Measurements from ENCODE around the gene PC. TPM values are rescaled to one million over a fixed set of nuclear protein-coding genes. Genes with fewer than 3 reads are reported as not detected.
A peak's percentile ranks its signal among the peaks of the same experiment; 100 is the strongest.
"Not testable (repeated sequence)": the region's sequence is repeated elsewhere in the genome, so short reads cannot be mapped to it uniquely, and the experiment has no call there.

PC gene, protein sequence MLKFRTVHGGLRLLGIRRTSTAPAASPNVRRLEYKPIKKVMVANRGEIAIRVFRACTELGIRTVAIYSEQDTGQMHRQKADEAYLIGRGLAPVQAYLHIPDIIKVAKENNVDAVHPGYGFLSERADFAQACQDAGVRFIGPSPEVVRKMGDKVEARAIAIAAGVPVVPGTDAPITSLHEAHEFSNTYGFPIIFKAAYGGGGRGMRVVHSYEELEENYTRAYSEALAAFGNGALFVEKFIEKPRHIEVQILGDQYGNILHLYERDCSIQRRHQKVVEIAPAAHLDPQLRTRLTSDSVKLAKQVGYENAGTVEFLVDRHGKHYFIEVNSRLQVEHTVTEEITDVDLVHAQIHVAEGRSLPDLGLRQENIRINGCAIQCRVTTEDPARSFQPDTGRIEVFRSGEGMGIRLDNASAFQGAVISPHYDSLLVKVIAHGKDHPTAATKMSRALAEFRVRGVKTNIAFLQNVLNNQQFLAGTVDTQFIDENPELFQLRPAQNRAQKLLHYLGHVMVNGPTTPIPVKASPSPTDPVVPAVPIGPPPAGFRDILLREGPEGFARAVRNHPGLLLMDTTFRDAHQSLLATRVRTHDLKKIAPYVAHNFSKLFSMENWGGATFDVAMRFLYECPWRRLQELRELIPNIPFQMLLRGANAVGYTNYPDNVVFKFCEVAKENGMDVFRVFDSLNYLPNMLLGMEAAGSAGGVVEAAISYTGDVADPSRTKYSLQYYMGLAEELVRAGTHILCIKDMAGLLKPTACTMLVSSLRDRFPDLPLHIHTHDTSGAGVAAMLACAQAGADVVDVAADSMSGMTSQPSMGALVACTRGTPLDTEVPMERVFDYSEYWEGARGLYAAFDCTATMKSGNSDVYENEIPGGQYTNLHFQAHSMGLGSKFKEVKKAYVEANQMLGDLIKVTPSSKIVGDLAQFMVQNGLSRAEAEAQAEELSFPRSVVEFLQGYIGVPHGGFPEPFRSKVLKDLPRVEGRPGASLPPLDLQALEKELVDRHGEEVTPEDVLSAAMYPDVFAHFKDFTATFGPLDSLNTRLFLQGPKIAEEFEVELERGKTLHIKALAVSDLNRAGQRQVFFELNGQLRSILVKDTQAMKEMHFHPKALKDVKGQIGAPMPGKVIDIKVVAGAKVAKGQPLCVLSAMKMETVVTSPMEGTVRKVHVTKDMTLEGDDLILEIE
- 10 to 100 TPM; 12.2 to 81.7 TPM for total RNA-seq

DNA sequence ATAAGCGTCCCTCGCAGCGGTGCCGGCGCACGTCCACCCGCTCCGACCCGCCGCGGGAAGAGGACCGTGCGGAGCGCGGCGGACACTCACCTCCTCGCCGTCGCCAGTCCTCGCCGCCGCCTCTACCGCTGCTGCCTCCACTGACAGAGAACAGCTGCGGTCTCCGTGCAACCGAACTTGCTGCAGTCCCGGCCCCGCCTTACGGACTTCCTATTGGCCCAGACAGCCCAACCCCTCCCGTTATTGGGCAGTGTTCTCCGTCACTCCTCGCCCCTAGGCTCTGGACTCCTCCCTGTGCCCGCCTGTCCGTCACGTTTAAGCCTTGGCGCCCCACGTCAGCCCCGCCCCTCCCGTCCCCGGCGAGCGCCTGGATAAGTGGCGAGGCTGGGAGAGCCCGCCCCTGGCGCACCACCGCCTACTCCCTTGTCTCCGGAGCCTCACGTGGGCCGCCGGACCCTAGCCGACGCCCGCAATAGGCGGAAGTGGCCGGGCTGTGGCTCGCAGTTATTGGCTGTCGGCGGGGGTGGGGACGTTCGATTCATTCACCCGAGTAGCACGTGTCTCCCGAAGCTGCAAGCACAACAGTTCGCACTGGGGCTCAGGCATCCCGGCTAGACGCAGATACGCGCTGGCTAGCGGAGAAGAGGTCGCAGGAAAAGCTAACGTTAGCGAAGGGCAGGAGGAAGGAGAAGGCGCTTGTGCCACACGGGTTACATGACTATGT is at the start of gene PC:
Gene PC, minus strand, starts transcription at position 152 of the 724 bp plus-strand sequence. CDS start 86,224 bp downstream, outside the sequence.
- ATAC-seq, result peak; percentile 96
- Histone ChIP-seq H3K36me3 (replicated peaks in 1 of 2; ENCODE audit: insufficient read depth in 1 of 2, low read depth in 2 of 2) (no peaks in the 10 kb centered on the region), H3K4me3 (no peak within 1 kb of the TSS), H3K4me1 (peaks cover 24% of the 10 kb centered on the region), H3K27me3 (no peaks in the 10 kb centered on the region), H3K9me3 (no peaks in the 10 kb centered on the region), H3K27ac (peak within 1 kb of the TSS in 3 of 4 donors; percentile 33 to 84 (median 80))
- WGBS, 2 donors, result 0 to 13% methylated on average over 3 to 74 of the region's 74 CpGs
- peak; percentile 75 to 90 (median 89) for TF ChIP-seq POLR2A (IDR thresholded peaks at IDR 0.05)
- TF ChIP-seq, protein P1, sequence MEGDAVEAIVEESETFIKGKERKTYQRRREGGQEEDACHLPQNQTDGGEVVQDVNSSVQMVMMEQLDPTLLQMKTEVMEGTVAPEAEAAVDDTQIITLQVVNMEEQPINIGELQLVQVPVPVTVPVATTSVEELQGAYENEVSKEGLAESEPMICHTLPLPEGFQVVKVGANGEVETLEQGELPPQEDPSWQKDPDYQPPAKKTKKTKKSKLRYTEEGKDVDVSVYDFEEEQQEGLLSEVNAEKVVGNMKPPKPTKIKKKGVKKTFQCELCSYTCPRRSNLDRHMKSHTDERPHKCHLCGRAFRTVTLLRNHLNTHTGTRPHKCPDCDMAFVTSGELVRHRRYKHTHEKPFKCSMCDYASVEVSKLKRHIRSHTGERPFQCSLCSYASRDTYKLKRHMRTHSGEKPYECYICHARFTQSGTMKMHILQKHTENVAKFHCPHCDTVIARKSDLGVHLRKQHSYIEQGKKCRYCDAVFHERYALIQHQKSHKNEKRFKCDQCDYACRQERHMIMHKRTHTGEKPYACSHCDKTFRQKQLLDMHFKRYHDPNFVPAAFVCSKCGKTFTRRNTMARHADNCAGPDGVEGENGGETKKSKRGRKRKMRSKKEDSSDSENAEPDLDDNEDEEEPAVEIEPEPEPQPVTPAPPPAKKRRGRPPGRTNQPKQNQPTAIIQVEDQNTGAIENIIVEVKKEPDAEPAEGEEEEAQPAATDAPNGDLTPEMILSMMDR (IDR thresholded peaks at IDR 0.05), result no peak
- peak; percentile 99 to 100 (median 99) for DNase-seq
- intact Hi-C loops (cut with DNase I), result no loop called here

DNA sequence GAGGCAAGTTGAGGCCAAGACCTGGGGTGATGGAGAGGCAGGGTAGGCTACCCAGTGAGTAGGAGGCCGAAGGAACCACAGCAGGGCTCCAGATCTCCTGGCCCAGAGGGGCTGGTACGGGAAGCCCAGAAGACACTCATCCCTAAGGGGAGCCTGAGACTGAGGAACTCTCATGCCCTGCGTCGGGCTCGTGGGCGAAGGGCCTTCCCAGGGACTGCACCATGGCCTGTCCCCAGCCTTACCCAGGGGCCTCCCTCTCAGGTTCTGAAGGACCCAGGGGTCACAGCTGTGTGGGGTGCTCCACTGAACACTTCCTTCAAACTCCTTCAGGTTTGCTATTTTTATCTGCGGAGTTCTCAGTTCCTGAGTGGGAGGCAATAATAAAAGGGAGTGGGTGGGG is 48.9 kb upstream of the PC start:
- Histone ChIP-seq H3K4me1 (peaks cover 3% of the 10 kb centered on the region), H3K36me3 (replicated peaks in 1 of 2; ENCODE audit: insufficient read depth in 1 of 2, low read depth in 2 of 2) (no peaks in the 10 kb centered on the region), H3K27me3 (no peaks in the 10 kb centered on the region), H3K9me3 (no peaks in the 10 kb centered on the region), H3K4me3 (no peak overlapping the region), H3K27ac (no peak overlapping the region)
- WGBS, 2 donors, result 93 to 94% methylated on average over 7 of the region's 7 CpGs
- ATAC-seq, result no peak
- intact Hi-C loops (cut with DNase I), result no loop called here
- DNase-seq, result no peak
- no peak for TF ChIP-seq POLR2A (IDR thresholded peaks at IDR 0.05)
- TF ChIP-seq, protein P1 (IDR thresholded peaks at IDR 0.05), result no peak

DNA sequence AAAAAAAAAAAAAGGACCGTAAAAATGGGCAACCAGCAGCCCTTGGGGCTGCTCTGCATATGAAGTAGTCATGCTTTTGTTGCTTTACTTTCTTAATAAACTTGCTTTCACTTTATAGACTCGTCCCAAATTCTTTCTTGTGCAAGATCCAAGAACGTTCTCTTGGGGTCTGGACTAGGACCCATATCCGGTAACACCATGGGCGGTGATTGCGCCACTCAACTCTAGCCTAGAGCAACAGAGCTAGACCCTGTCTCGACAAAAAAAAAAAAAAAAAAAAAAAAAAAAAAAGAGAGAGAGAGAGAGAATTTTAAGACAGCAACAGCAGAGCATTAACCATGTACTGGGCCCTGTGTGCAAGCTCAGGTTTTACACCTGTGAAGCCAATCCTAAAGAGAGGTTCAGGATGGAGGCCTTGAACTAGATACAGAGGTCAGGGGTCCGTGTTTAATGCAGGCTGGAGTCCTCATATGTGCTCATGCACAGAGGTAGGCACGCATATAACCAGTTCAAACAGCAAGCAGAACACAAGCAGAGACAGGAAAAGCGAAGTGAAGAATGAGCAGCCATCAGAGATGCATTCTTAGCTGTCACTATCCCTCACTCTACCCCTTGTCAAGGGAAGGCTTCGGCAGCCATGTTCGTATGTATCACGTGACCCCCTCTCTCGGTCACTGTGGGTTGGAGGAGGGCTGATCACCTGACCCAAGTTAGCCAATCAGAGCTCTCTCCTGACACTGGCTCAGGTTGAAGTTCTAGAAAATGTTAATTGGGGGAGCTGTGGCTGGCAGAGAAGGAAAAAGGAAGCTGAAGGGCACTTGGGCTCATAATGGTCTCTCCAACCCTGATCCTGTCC is 48.1 kb upstream of the PC start:
- DNase-seq (peak in 2 of 4 donors; percentile 14 to 25), ATAC-seq (no peak)
- Histone ChIP-seq H3K27ac (no peak overlapping the region), H3K9me3 (no peaks in the 10 kb centered on the region), H3K36me3 (replicated peaks in 1 of 2; ENCODE audit: insufficient read depth in 1 of 2, low read depth in 2 of 2) (no peaks in the 10 kb centered on the region), H3K4me1 (peaks cover 3% of the 10 kb centered on the region), H3K4me3 (no peak overlapping the region), H3K27me3 (no peaks in the 10 kb centered on the region)
- 82 to 88% methylated on average over 13 to 14 of the region's 14 CpGs for WGBS, 2 donors
- TF ChIP-seq, protein P1 (IDR thresholded peaks at IDR 0.05), result no peak
- no peak for TF ChIP-seq POLR2A (IDR thresholded peaks at IDR 0.05)
- intact Hi-C loops (cut with DNase I), result no loop called here

DNA sequence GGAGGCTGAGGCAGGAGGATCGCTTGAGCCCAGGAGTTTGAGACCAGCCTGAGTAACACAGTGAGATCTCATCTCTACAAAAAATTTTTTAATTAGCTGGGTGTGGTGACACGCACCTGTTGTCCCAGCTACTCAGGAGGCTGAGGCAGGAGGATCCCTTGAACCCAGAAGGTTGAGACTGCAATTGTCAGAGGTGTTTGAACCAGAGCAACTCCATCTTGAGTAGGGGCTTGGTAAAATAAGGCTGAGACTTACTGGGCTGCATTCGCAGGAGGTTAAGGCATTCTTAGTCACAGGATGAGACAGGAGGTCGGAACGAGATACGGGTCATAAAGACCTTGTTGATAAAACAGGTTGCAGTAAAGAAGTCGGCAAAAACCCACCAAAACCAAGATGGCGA is 47.0 kb upstream of the PC start:
- H3K4me1 ChIP-seq; H3K27ac ChIP-seq; ATAC-seq; H3K4me3 ChIP-seq; H3K27me3 ChIP-seq; DNase-seq; H3K36me3 ChIP-seq (replicated peaks in 1 of 2; ENCODE audit: insufficient read depth in 1 of 2, low read depth in 2 of 2); intact Hi-C loops (cut with DNase I); H3K9me3 ChIP-seq: not testable (repeated sequence)
- WGBS, 2 donors, result 84 to 90% methylated on average over 8 of the region's 8 CpGs

Data from body of pancreas (tissue), 4 donors.